HG02678 (cell line): ENCODE results near the gene KCNK15.

Experiments
- ATAC-seq: cut with Tn5 transposase; IDR thresholded peaks from one replicate; pipeline ENCODE4 v1.9.1; 2021; ENCODE audit warnings: mild to moderate bottlenecking, moderate library complexity; ENCODE audit not compliant: unreplicated experiment

KCNK15 gene

DNA sequence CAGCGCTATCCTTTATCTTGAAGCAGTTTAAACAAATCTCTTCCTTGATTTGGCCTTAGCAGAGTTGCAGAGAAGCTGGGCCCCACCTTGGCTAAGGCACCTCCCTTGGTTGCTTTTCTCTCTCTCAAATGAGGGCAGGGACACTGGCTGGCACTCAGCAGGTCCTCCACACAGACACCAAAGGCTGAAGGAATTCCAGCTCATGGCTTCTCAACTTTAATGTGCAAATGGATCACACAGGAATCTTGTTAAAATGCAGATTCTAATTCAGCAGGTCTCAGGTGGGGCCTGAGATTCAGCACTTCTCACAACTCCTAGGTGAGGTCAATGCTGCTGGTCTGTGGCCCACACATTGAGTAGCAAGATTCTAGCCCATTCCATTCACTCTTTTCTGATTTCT lies 39.0 kb downstream of the KCNK15 start:
- ATAC-seq = no peak

DNA sequence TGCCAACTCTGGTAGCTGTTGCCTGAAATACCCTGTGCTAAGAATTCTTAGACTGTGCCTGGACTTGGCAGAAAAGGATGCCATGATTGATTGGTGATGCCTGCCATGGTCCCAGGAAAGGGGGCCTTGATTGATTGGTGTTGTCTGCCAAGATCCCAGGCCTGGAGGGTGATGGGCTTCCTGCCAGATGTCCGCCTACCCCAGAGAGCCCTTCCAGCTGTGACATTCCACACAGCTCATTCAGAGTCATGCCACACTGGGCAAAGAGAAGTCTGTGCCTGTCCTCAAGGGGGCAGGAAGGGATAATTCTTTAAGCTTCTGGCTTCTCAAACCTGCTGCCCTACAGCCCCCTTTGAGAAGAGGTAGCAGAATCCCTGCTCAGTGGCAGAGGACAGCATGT lies 40.1 kb downstream of the KCNK15 start:
- no peak for ATAC-seq

DNA sequence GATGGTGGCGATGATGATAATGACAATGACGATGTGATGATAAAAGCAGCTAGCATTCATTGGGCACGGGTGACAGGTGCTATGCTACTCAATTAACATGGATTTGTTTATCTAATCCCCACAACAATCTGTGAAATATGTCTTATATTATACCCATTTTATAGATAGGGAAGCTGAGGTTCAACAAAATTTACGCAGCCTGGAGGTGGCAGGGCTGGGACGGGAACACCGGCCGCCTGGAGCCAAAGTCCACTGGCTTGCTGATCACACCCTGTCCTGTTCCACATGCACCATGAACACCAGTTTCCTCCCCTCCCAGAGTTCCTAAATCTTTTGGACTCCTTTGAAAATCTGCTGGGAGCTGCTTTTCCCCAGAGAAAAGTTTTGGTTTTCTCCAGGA lies 41.6 kb downstream of the KCNK15 start:
- ATAC-seq = no peak

DNA sequence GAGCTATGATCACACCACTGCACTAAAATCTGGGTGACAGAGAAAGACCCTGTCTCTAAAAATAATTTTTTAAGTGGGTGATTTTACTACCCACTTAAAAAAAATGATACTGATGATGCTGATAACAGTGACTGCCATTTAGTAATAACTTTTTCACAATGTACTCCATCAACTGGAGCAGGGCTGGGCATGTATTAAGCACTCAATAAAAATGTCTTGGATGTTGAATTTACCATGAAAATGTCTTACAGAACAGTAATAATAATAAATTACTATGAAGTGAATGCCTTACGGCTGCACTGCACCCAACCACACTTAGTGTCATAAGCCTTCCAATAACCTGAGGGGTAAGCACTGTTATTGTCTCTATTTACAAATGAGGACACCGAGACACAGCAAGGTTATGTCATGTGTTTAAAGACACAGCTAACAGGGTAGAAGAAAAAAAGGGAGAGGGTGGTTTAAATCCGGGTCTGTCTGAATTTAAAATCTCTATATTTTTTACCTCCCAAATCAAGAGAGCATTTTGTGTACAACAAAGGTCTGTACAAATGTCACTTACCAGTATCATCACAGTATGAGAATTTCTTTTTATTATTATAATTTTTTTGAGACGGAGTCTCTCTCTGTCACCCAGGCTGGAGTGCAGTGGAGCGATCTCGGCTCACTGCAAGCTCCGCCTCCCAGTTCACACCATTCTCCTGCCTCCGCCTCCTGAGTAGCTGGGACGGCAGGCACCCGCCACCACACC lies 43.2 kb downstream of the KCNK15 start:
- no peak for ATAC-seq

GRCh38 chr20:44790638-44791393 lies 45.2 kb downstream of the KCNK15 start:
- no peak for ATAC-seq

DNA sequence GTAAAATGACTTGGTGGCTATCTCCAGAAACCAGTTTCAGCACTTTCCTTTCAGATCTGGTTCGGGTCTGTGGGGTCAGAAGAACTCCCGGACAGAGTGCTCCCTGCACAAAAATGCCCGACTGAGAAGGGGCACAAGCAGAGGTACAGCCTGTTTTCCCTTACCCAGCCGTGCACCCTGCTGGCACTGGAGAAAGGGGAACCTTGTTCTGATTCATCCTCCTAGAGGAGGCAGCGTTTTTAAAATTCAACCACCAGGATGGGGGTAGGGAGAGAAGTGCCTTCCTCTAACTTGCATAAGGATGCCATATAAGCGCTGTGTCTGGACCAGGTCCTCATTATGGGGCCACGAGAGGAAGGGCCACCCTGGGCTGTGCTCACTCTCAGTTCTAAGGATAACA lies 47.1 kb downstream of the KCNK15 start:
- no peak for ATAC-seq

DNA sequence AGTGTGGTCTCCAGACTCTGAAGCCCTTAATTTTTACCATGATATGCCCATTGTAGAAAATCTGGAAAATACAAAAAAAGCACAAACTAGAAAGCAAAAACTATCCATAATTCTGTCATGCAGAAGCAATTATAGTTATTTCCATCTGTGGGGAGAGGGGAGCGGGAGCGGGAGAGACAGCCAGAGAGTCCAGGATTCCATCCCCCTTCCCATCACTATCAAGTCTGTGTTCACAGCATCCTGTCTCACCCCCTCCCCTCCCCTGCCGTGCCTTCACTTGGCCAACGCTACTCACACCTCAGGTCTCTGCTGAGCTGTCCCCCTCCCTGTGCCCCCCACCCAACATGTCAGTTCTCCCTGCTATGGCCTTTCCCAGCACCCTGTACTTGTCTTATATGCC lies 50.2 kb downstream of the KCNK15 start:
- ATAC-seq = no peak

DNA sequence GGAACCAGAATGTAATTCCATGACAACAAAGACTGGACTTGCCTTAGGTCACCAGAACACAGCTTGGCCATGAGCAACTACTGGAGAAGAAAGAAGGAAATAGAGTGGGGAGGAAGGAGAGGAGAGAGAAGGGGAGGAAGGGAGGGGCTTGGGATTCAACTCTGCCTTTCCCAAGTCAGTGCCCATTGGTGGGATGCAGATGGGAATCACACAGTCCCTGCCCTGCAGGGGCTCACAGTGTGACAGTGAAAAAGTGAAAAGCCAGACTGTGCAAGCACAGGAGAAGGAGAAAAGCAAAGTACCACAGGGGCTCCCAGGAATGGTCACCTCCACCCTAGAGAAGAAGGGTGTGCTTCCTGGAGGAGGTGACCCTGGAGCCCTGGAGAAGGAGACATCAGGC lies 50.6 kb downstream of the KCNK15 start:
- ATAC-seq = no peak

GRCh38 chr20:44796758-44797457 lies 51.2 kb downstream of the KCNK15 start:
- ATAC-seq = no peak

- no peak for ATAC-seq
These were observed 54.0 kb downstream of the KCNK15 start for GRCh38 chr20:44799691-44800090.

- ATAC-seq = no peak
These were observed 54.9 kb downstream of the KCNK15 start for GRCh38 chr20:44800391-44801046.
